Sigmoid colon (tissue), 7 donors: ENCODE results near the gene EDEM2. TPM values are rescaled to one million over a fixed set of nuclear protein-coding genes. Genes with fewer than 3 reads are reported as not detected.
A peak's percentile ranks its signal among the peaks of the same experiment; 100 is the strongest.
"Not testable (repeated sequence)": the region's sequence is repeated elsewhere in the genome, so short reads cannot be mapped to it uniquely, and the experiment has no call there.

Experiments used
- DNase-seq: peaks from one replicate; pipeline ENCODE4 v3.0.0-alpha.2; 2019
- H3K27ac ChIP-seq, 4 donors: fragments of 200-600 bp; sonication (generic); one replicate each; pipeline ENCODE4 v1.5.1; 2016 to 2019; ENCODE audit warnings: mild to moderate bottlenecking in 1 of 4
- H3K27me3 ChIP-seq, 3 donors: fragments of 200-600 bp; sonication (generic); one replicate each; pipeline ENCODE4 v1.5.1; 2019; ENCODE audit warnings: mild to moderate bottlenecking in 1 of 3
- H3K36me3 ChIP-seq, 4 donors: fragments of 200-600 bp; sonication (generic); one replicate each; pipeline ENCODE4 v1.5.1; 2016 to 2019
- H3K4me1 ChIP-seq, 4 donors: fragments of 200-600 bp; sonication (generic); one replicate each; pipeline ENCODE4 v1.5.1; 2017 to 2019
- H3K4me3 ChIP-seq, 4 donors: fragments of 200-600 bp; sonication (generic); one replicate each; pipeline ENCODE4 v1.5.1; 2017 to 2019; ENCODE audit warnings: mild to moderate bottlenecking in 2 of 4, moderate library complexity in 1 of 4
- H3K9me3 ChIP-seq, 4 donors: fragments of 200-600 bp in 3 of 4; sonication (generic) in 3 of 4; one replicate each; pipeline versions ENCODE4 v1.5.1 to v1.6.1; 2013 to 2019
- CTCF ChIP-seq, 4 experiments: fragments of 450-650 bp in 3 of 4; fragments of 200-600 bp in 1 of 4; IDR thresholded peaks; one replicate each; pipeline ENCODE4 v1.5.1; 2016 to 2019; ENCODE audit warnings: antibody characterized with exemption in 4 of 4, mild to moderate bottlenecking in 3 of 4, moderate library complexity in 2 of 4
- EP300 ChIP-seq, 4 donors: sonication (generic); formaldehyde crosslinking; IDR thresholded peaks; one replicate each; pipeline ENCODE4 v1.6.1; 2017; ENCODE audit warnings: antibody characterized with exemption in 4 of 4
- POLR2A ChIP-seq, 2 donors: fragments of 450-650 bp; IDR thresholded peaks; one replicate each; pipeline ENCODE4 v1.6.1; 2016; ENCODE audit warnings: antibody characterized with exemption in 2 of 2, mild to moderate bottlenecking in 2 of 2, moderate library complexity in 2 of 2
- POLR2AphosphoS5 ChIP-seq, 4 donors: sonication (generic); formaldehyde crosslinking; IDR thresholded peaks; one replicate each; pipeline ENCODE4 v1.6.1; 2017; ENCODE audit warnings: antibody characterized with exemption in 4 of 4
- WGBS, 2 donors: extraction: QIAGEN DNeasy Blood & Tissue Kit; methylation state at CpG; one replicate each; pipeline ENCODE4 v1.1.7; 2013; 5-methylcytosine and 5-hydroxymethylcytosine counted together
- intact Hi-C: fragments of 100-400 bp; cut with DNase I; formaldehyde crosslinking; loops from one replicate; pipeline ENCODE4 v1.15.1; 2023
- polyA plus RNA-seq, 3 donors: library from polyadenylated mRNA; stranded (reverse); fragments of 200-250 nt; gene quantifications; one replicate each; pipeline ENCODE4 v1.2.3, GENCODE V29; 2013
- total RNA-seq, 4 donors: library from RNA; depleted of rRNA; stranded (reverse); fragments of >200 nt; gene quantifications; one replicate each; pipeline ENCODE4 v1.1.0, GENCODE V29; 2016
- donor health status: healthy with polysubstance abuse.
- donor health status: Bipolar disorder and iron deficiency.
- donor health status: healthy.

Gene EDEM2
- total and polyA plus RNA-seq, 7 donors = 8.4 to 24.9 (median 10.8) TPM

- intact Hi-C loops = no loop called here
- WGBS, 2 donors = 60 to 82% methylated on average over 5 of the region's 5 CpGs
- Histone ChIP-seq H3K27me3 (no peaks in the 10 kb centered on the region), H3K36me3 (no peaks in the 10 kb centered on the region), H3K4me1 (peaks cover 0 to 6% (median 3%) of the 10 kb centered on the region in 4 donors), H3K9me3 (no peaks in the 10 kb centered on the region), H3K27ac (no peak overlapping the region), H3K4me3 (no peak overlapping the region)
- no peak for DNase-seq
- TF ChIP-seq POLR2AphosphoS5 (IDR thresholded peaks at IDR 0.05) = peak in 3 of 4 donors; percentile 15 to 39 (median 22)
- no peak for TF ChIP-seq EP300 (IDR thresholded peaks at IDR 0.05)
- no peak for TF ChIP-seq POLR2A (IDR thresholded peaks at IDR 0.05)
- TF ChIP-seq CTCF (IDR thresholded peaks at IDR 0.05) = no peak
These were observed 19.2 kb upstream of the EDEM2 start for GRCh38 chr20:35166242-35166830.

GRCh38 chr20:35165221-35166185 is 18.4 kb upstream of the EDEM2 start:
- intact Hi-C loops = no loop called here
- Histone ChIP-seq H3K27ac (no peak overlapping the region), H3K36me3 (no peaks in the 10 kb centered on the region), H3K4me1 (peaks cover 0 to 4% (median 0%) of the 10 kb centered on the region in 4 donors), H3K9me3 (no peaks in the 10 kb centered on the region), H3K27me3 (no peaks in the 10 kb centered on the region), H3K4me3 (no peak overlapping the region)
- TF ChIP-seq CTCF (IDR thresholded peaks at IDR 0.05) (no peak), POLR2AphosphoS5 (IDR thresholded peaks at IDR 0.05) (no peak), EP300 (IDR thresholded peaks at IDR 0.05) (no peak)
- 88 to 90% methylated on average over 4 of the region's 4 CpGs for WGBS, 2 donors
- no peak for DNase-seq

- H3K36me3 ChIP-seq, H3K9me3 ChIP-seq, H3K27me3 ChIP-seq, DNase-seq, H3K4me3 ChIP-seq, intact Hi-C loops, H3K27ac ChIP-seq, H3K4me1 ChIP-seq: not testable (repeated sequence)
These were observed 17.4 kb upstream of the EDEM2 start for GRCh38 chr20:35164531-35164930.

DNA sequence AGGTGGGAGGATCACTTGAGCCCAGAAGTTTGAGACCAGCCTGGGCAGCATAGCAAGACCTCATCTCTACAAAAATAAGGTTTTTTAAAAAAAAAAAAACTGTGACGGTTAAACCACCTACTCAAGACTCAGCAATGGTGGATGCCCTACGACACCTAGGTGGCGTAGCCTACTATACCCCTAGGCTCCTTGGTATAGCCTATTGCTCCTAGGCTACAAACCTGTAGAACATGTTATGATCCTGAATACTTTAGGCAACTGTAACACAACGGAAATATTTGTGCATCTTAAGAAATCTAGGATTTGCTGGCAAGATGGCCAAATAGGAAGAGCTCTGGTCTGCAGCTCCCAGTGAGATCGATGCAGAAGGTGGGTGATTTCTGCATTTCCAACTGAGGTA is 13.2 kb upstream of the EDEM2 start:
- 96 to 97% methylated on average over 5 of the region's 5 CpGs for WGBS, 2 donors
- H3K4me3 ChIP-seq, intact Hi-C loops: not testable (repeated sequence)

GRCh38 chr20:35156978-35157377 is 9.8 kb upstream of the EDEM2 start:
- Histone ChIP-seq H3K4me1 (no peaks in the 10 kb centered on the region), H3K9me3 (no peaks in the 10 kb centered on the region), H3K4me3 (no peak overlapping the region), H3K27ac (no peak overlapping the region), H3K27me3 (no peaks in the 10 kb centered on the region), H3K36me3 (no peaks in the 10 kb centered on the region)
- WGBS, 2 donors = 89 to 91% methylated on average over 6 of the region's 6 CpGs
- TF ChIP-seq POLR2AphosphoS5 (IDR thresholded peaks at IDR 0.05) = no peak
- no peak for TF ChIP-seq POLR2A (IDR thresholded peaks at IDR 0.05)
- TF ChIP-seq CTCF (IDR thresholded peaks at IDR 0.05) = no peak
- no peak for TF ChIP-seq EP300 (IDR thresholded peaks at IDR 0.05)
- DNase-seq = no peak
- intact Hi-C loops = no loop called here

More for the DNA sequence above, 13.2 kb upstream of the EDEM2 start:
- H3K27ac ChIP-seq, H3K9me3 ChIP-seq, H3K36me3 ChIP-seq, DNase-seq, H3K4me1 ChIP-seq, H3K27me3 ChIP-seq: not testable (repeated sequence)
